PC-3 (cell line): ENCODE data around the gene HDHD5.

Experiments used
- CTCF ChIP-seq: fragments of 300-600 bp; sonication (generic); conservative IDR thresholded peaks from 2 replicates; pipeline ENCODE4 v1.5.1; 2017; ENCODE audit warnings: antibody characterized with exemption, low read depth, mild to moderate bottlenecking, low read length
- EZH2 ChIP-seq: fragments of 300-600 bp; sonication (generic); IDR thresholded peaks from one replicate; pipeline ENCODE4 v1.6.1; 2017; ENCODE audit warnings: antibody characterized with exemption, mild to moderate bottlenecking, low read length; ENCODE audit not compliant: unreplicated experiment

GRCh38 chr22:17143826-17144225 lies 15.3 kb downstream of the HDHD5 start:
- no peak for TF ChIP-seq CTCF
- no peak for TF ChIP-seq EZH2
